ENCODE measurements around the gene TMEM63C.

TMEM63C gene

GRCh38 chr14:77264466-77265186 lies 83.0 kb downstream of the TMEM63C start:
- no peaks in the 10 kb centered on the region for H3K4me1 ChIP-seq (ENCODE audit: control insufficient read depth, insufficient read depth, low read length)
- H3K9me3 ChIP-seq (ENCODE audit: control insufficient read depth, insufficient read depth, low read depth, low read length), result no peaks in the 10 kb centered on the region
- TF ChIP-seq KLF9 (tag by site-specific recombination; IDR thresholded peaks at IDR 0.05; ENCODE audit: low read depth) (no peak), SCRT2 (tag by site-specific recombination; IDR thresholded peaks at IDR 0.05) (peak; percentile 82), SCRT1 (tag by site-specific recombination; IDR thresholded peaks at IDR 0.05; ENCODE audit: borderline replicate concordance) (peak; percentile 89)
- no peak overlapping the region for H3K27ac ChIP-seq (ENCODE audit: extremely low read depth, low read depth, low read length)
- H3K4me3 ChIP-seq (ENCODE audit: low read depth, low read length), result no peak overlapping the region
- H3K36me3 ChIP-seq (ENCODE audit: control insufficient read depth in 2 of 2, insufficient read depth in 1 of 2, low read length in 2 of 2), result no peaks in the 10 kb centered on the region
- POLR2A ChIA-PET, result no interaction called here
- CTCF ChIA-PET, result interaction anchor here (0.5 to 1.3 kb wide), 3 partner anchors 51 to 140 kb away, joined by 3 to 8 read pairs (median 5); no protein-coding TSS in a partner anchor

GRCh38 chr14:77265187-77265515 lies 83.6 kb downstream of the TMEM63C start:
- Histone ChIP-seq H3K36me3 (ENCODE audit: control insufficient read depth in 2 of 2, insufficient read depth in 1 of 2, low read length in 2 of 2) (no peaks in the 10 kb centered on the region), H3K4me1 (ENCODE audit: control insufficient read depth, insufficient read depth, low read length) (no peaks in the 10 kb centered on the region), H3K9me3 (ENCODE audit: control insufficient read depth, insufficient read depth, low read depth, low read length) (no peaks in the 10 kb centered on the region), H3K4me3 (ENCODE audit: low read depth, low read length) (no peak overlapping the region), H3K27ac (ENCODE audit: extremely low read depth, low read depth, low read length) (no peak overlapping the region)
- CTCF ChIA-PET, result interaction anchor here (0.8 kb wide), 1 partner anchor 50 kb away, joined by 5 read pairs; no protein-coding TSS in a partner anchor
- POLR2A ChIA-PET, result no interaction called here
- TF ChIP-seq PRDM1 (tag by site-specific recombination; IDR thresholded peaks at IDR 0.05), result no peak
- no peak for TF ChIP-seq ZSCAN16 (tag by site-specific recombination; IDR thresholded peaks at IDR 0.05)
- TF ChIP-seq ZNF513 (tag by site-specific recombination; IDR thresholded peaks at IDR 0.05), result no peak

GRCh38 chr14:77265561-77266335 lies 84.2 kb downstream of the TMEM63C start:
- ChIA-PET POLR2A (no interaction called here), CTCF (no interaction called here)
- Histone ChIP-seq H3K36me3 (ENCODE audit: control insufficient read depth in 2 of 2, insufficient read depth in 1 of 2, low read length in 2 of 2) (no peaks in the 10 kb centered on the region), H3K4me1 (ENCODE audit: control insufficient read depth, insufficient read depth, low read length) (no peaks in the 10 kb centered on the region), H3K9me3 (ENCODE audit: control insufficient read depth, insufficient read depth, low read depth, low read length) (no peaks in the 10 kb centered on the region), H3K4me3 (ENCODE audit: low read depth, low read length) (no peak overlapping the region), H3K27ac (ENCODE audit: extremely low read depth, low read depth, low read length) (no peak overlapping the region)
- TF ChIP-seq ZNF302 (tag by site-specific recombination; IDR thresholded peaks at IDR 0.05; ENCODE audit: low read depth) (no peak), YY2 (tag by site-specific recombination; IDR thresholded peaks at IDR 0.05) (no peak), ZIC2 (tag by site-specific recombination; IDR thresholded peaks at IDR 0.05) (no peak), ZBTB8A (tag by site-specific recombination; IDR thresholded peaks at IDR 0.05) (no peak), PRDM2 (tag by site-specific recombination; IDR thresholded peaks at IDR 0.05; ENCODE audit: borderline replicate concordance) (no peak), ZBTB20 (tag by site-specific recombination; IDR thresholded peaks at IDR 0.05) (no peak), ZNF660 (tag by site-specific recombination; IDR thresholded peaks at IDR 0.05) (no peak), MZF1 (tag by site-specific recombination; IDR thresholded peaks at IDR 0.05; ENCODE audit: borderline replicate concordance) (no peak), ZXDB (tag by site-specific recombination; IDR thresholded peaks at IDR 0.05) (no peak), ZNF112 (tag by site-specific recombination; IDR thresholded peaks at IDR 0.05) (no peak), PRDM1 (tag by site-specific recombination; IDR thresholded peaks at IDR 0.05) (no peak), ZNF394 (tag by site-specific recombination; IDR thresholded peaks at IDR 0.05; ENCODE audit: borderline replicate concordance) (no peak), ZNF19 (tag by site-specific recombination; IDR thresholded peaks at IDR 0.05; ENCODE audit: low read depth) (no peak), ZNF248 (tag by site-specific recombination; IDR thresholded peaks at IDR 0.05) (no peak), ZNF837 (tag by site-specific recombination; IDR thresholded peaks at IDR 0.05) (no peak), ZNF133 (tag by site-specific recombination; IDR thresholded peaks at IDR 0.05) (no peak), CTCF (tag by site-specific recombination; IDR thresholded peaks at IDR 0.05) (no peak)
